HL-60 (cell line): Measurements from ENCODE around the gene KAT6B.

Experiments
- DNase-seq, 2 experiments: peaks; one replicate each; pipeline ENCODE4 v3.0.0-alpha.2; 2010 to 2020; ENCODE audit warnings: low read depth in 1 of 2, low spot score in 1 of 2
- H3K27ac ChIP-seq: fragments of 250-450 bp; sonication (Bioruptor Pico); replicated peaks from 2 replicates; pipeline ENCODE4 v1.5.1; 2020; ENCODE audit warnings: mild to moderate bottlenecking, moderate library complexity
- H3K27me3 ChIP-seq: fragments of 250-450 bp; sonication (Bioruptor Pico); 2 replicates; pipeline ENCODE4 v1.5.1; 2021; ENCODE audit warnings: mild to moderate bottlenecking, moderate library complexity; ENCODE audit not compliant: insufficient read depth, poor library complexity, severe bottlenecking
- H3K4me3 ChIP-seq: replicated peaks from 2 replicates; pipeline ENCODE4 v1.5.1; 2011; ENCODE audit warnings: mild to moderate bottlenecking, control low read depth, low read length; ENCODE audit not compliant: insufficient read depth
- GABPA ChIP-seq: IDR thresholded peaks from 2 replicates; pipeline ENCODE4 v1.6.1; 2012; ENCODE audit warnings: low read depth
- POLR2AphosphoS5 ChIP-seq: IDR thresholded peaks from 2 replicates; pipeline ENCODE4 v1.6.1; 2012; ENCODE audit warnings: low read depth
- SPI1 ChIP-seq: IDR thresholded peaks from 2 replicates; pipeline ENCODE4 v1.6.1; 2012; ENCODE audit warnings: low read depth, mild to moderate bottlenecking, borderline replicate concordance
- TF ChIP-seq, protein P1 (sequence below): IDR thresholded peaks from one replicate; pipeline ENCODE4 v1.5.1; 2011; ENCODE audit warnings: low read length, control low read depth, inconsistent platforms; ENCODE audit not compliant: insufficient read depth
- TF ChIP-seq, protein P2 (sequence below): IDR thresholded peaks from 2 replicates; pipeline ENCODE4 v1.6.1; 2012; ENCODE audit warnings: low read depth; ENCODE audit not compliant: insufficient replicate concordance

Gene KAT6B

DNA sequence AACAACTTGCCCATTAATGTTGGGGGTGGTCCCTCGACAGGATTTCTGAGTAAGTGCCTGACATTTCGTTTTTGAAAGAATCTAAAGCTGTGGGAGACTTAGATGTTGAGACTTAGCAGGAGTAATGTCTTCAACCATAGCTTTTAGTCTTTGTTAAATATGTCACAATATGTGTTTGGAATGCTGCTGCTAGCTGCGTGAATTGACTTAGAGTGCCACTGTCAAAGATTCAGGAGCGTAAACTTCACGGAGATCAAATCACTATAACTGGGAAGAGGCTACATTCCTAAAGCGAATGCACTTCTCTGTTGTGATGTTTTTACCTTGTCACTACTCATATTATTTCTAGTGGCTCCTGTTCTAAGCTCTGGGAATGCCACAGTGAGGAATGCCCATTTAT is 193.8 kb downstream of the KAT6B start:
- TF ChIP-seq POLR2AphosphoS5 (no peak), SPI1 (no peak), GABPA (no peak)
- TF ChIP-seq, protein P1, sequence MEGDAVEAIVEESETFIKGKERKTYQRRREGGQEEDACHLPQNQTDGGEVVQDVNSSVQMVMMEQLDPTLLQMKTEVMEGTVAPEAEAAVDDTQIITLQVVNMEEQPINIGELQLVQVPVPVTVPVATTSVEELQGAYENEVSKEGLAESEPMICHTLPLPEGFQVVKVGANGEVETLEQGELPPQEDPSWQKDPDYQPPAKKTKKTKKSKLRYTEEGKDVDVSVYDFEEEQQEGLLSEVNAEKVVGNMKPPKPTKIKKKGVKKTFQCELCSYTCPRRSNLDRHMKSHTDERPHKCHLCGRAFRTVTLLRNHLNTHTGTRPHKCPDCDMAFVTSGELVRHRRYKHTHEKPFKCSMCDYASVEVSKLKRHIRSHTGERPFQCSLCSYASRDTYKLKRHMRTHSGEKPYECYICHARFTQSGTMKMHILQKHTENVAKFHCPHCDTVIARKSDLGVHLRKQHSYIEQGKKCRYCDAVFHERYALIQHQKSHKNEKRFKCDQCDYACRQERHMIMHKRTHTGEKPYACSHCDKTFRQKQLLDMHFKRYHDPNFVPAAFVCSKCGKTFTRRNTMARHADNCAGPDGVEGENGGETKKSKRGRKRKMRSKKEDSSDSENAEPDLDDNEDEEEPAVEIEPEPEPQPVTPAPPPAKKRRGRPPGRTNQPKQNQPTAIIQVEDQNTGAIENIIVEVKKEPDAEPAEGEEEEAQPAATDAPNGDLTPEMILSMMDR, result no peak
- TF ChIP-seq, protein P2, sequence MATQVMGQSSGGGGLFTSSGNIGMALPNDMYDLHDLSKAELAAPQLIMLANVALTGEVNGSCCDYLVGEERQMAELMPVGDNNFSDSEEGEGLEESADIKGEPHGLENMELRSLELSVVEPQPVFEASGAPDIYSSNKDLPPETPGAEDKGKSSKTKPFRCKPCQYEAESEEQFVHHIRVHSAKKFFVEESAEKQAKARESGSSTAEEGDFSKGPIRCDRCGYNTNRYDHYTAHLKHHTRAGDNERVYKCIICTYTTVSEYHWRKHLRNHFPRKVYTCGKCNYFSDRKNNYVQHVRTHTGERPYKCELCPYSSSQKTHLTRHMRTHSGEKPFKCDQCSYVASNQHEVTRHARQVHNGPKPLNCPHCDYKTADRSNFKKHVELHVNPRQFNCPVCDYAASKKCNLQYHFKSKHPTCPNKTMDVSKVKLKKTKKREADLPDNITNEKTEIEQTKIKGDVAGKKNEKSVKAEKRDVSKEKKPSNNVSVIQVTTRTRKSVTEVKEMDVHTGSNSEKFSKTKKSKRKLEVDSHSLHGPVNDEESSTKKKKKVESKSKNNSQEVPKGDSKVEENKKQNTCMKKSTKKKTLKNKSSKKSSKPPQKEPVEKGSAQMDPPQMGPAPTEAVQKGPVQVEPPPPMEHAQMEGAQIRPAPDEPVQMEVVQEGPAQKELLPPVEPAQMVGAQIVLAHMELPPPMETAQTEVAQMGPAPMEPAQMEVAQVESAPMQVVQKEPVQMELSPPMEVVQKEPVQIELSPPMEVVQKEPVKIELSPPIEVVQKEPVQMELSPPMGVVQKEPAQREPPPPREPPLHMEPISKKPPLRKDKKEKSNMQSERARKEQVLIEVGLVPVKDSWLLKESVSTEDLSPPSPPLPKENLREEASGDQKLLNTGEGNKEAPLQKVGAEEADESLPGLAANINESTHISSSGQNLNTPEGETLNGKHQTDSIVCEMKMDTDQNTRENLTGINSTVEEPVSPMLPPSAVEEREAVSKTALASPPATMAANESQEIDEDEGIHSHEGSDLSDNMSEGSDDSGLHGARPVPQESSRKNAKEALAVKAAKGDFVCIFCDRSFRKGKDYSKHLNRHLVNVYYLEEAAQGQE, result no peak
- Histone ChIP-seq H3K27me3 (no peaks in the 10 kb centered on the region), H3K4me3 (no peak overlapping the region), H3K27ac (no peak overlapping the region)
- DNase-seq, result no peak

DNA sequence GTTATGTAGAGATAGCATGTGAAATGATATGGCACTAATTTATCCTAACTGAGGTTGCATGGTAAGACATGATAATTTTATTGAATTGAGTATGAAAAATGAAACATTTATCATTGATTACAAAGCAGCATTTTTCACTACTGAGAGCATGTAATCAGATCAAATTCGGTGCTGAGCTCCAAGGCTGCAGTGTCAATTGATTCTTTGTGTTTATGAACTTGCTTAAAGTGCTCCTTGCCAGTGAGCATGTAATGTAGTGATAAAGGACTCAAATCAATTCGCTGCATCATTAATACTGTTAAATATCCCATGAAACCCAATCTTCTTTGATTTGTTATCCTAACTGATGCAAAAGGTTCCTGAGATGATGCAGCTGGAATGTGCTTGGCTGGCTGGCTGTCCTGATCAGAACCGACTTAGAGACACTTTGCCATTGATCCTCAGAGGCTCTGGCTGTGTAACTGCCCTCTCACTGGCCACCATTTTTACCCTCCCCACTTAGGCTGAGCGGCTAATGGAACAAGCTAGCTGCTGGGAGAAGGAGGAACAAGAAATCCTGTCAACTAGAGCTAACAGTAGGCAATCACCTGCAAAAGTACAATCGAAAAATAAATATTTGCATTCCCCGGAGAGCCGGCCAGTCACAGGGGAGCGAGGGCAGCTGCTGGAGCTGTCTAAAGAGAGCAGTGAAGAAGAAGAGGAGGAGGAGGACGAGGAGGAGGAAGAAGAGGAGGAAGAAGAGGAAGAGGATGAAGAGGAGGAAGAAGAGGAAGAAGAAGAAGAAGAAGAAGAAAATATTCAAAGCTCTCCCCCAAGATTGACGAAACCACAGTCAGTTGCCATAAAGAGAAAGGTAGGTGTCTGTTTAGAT is 195.2 kb downstream of the KAT6B start:
- H3K27me3 ChIP-seq, result no peaks in the 10 kb centered on the region
- H3K4me3 ChIP-seq, result no peak overlapping the region
- DNase-seq, result no peak
- no peak overlapping the region for H3K27ac ChIP-seq
- TF ChIP-seq POLR2AphosphoS5, result no peak
- TF ChIP-seq, protein P2, result no peak
- TF ChIP-seq GABPA, result no peak
- TF ChIP-seq, protein P1, result no peak
- no peak for TF ChIP-seq SPI1

DNA sequence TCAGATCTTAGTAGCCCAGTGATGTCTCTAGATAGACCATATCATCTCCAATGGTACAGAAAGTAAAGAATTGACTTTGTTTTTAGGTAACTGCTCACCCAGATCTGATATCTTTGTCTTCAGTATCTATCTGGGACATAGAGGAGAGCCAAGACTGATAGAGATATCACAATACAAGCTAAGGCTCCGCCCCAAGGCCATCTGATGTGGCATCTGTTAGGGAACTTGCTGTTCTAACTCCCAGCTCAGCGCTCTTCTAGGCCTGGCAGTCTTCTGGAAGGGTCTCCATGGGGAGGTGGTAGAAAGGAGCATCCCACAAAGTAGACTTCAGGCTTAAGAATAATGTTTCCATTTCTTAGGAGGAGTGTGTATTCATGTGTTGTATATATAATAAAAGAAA is 196.7 kb downstream of the KAT6B start:
- no peak overlapping the region for H3K27ac ChIP-seq
- no peak overlapping the region for H3K4me3 ChIP-seq
- DNase-seq, result no peak
- no peaks in the 10 kb centered on the region for H3K27me3 ChIP-seq
- no peak for TF ChIP-seq GABPA
- TF ChIP-seq SPI1, result no peak
- TF ChIP-seq, protein P1, result no peak
- TF ChIP-seq, protein P2, result no peak
- no peak for TF ChIP-seq POLR2AphosphoS5
